HG02852 (cell line): Measurements from ENCODE around the gene RASGRP4.
"Not testable (repeated sequence)": the region's sequence is repeated elsewhere in the genome, so short reads cannot be mapped to it uniquely, and the experiment has no call there.

Experiments
- ATAC-seq: cut with Tn5 transposase; IDR thresholded peaks from one replicate; pipeline ENCODE4 v1.9.1; 2021; ENCODE audit warnings: mild to moderate bottlenecking, moderate library complexity; ENCODE audit not compliant: unreplicated experiment

RASGRP4 gene

GRCh38 chr19:38417544-38418506 lies 8.2 kb downstream of the RASGRP4 start:
- no peak for ATAC-seq

- ATAC-seq, result no peak
Measured at GRCh38 chr19:38417146-38417543, 8.9 kb downstream of the RASGRP4 start.

- no peak for ATAC-seq
Measured at GRCh38 chr19:38413416-38413815, 12.6 kb downstream of the RASGRP4 start.

GRCh38 chr19:38412961-38413360 lies 13.1 kb downstream of the RASGRP4 start:
- no peak for ATAC-seq

- no peak for ATAC-seq
Measured at GRCh38 chr19:38412491-38412890, 13.5 kb downstream of the RASGRP4 start.

GRCh38 chr19:38411898-38412297 lies 14.1 kb downstream of the RASGRP4 start:
- ATAC-seq, result not testable (repeated sequence)

GRCh38 chr19:38411041-38411712 lies 14.8 kb downstream of the RASGRP4 start:
- no peak for ATAC-seq

- ATAC-seq, result not testable (repeated sequence)
Measured at GRCh38 chr19:38410407-38410806, 15.6 kb downstream of the RASGRP4 start.

GRCh38 chr19:38409631-38410133 lies 16.3 kb downstream of the RASGRP4 start:
- ATAC-seq, result no peak

GRCh38 chr19:38405276-38405675 lies 20.7 kb downstream of the RASGRP4 start:
- no peak for ATAC-seq

GRCh38 chr19:38404858-38405257 lies 21.2 kb downstream of the RASGRP4 start:
- ATAC-seq, result no peak

GRCh38 chr19:38402967-38403674 lies 22.9 kb downstream of the RASGRP4 start, which contains the start of gene FAM98C:
Gene FAM98C (plus strand): TSS chr19:38403093. CDS start chr19:38403154, 61 bp downstream.
- ATAC-seq, result peak; percentile 86

GRCh38 chr19:38402623-38402966 lies 23.4 kb downstream of the RASGRP4 start:
- no peak for ATAC-seq

- ATAC-seq, result no peak
Measured at GRCh38 chr19:38401148-38401547, 24.9 kb downstream of the RASGRP4 start.

GRCh38 chr19:38400361-38400760 lies 25.7 kb downstream of the RASGRP4 start:
- no peak for ATAC-seq

GRCh38 chr19:38399537-38399936 lies 26.5 kb downstream of the RASGRP4 start:
- no peak for ATAC-seq

- no peak for ATAC-seq
Measured at GRCh38 chr19:38399081-38399480, 26.9 kb downstream of the RASGRP4 start.

- ATAC-seq, result no peak
Measured at GRCh38 chr19:38395381-38396114, 30.5 kb downstream of the RASGRP4 start.

- no peak for ATAC-seq
Measured at GRCh38 chr19:38394488-38394887, 31.5 kb downstream of the RASGRP4 start.

GRCh38 chr19:38392707-38393308 lies 33.2 kb downstream of the RASGRP4 start:
- ATAC-seq, result no peak
